Measurements from ENCODE around the gene RIPPLY3. TPM values are rescaled to one million over a fixed set of nuclear protein-coding genes. Genes with fewer than 3 reads are reported as not detected.

RIPPLY3 gene
- total and polyA plus RNA-seq, 2 donors (not counting 3 experiments of a cell fraction or from before 2014, with no cell fraction given): 0.03 TPM; not detected in 1

DNA sequence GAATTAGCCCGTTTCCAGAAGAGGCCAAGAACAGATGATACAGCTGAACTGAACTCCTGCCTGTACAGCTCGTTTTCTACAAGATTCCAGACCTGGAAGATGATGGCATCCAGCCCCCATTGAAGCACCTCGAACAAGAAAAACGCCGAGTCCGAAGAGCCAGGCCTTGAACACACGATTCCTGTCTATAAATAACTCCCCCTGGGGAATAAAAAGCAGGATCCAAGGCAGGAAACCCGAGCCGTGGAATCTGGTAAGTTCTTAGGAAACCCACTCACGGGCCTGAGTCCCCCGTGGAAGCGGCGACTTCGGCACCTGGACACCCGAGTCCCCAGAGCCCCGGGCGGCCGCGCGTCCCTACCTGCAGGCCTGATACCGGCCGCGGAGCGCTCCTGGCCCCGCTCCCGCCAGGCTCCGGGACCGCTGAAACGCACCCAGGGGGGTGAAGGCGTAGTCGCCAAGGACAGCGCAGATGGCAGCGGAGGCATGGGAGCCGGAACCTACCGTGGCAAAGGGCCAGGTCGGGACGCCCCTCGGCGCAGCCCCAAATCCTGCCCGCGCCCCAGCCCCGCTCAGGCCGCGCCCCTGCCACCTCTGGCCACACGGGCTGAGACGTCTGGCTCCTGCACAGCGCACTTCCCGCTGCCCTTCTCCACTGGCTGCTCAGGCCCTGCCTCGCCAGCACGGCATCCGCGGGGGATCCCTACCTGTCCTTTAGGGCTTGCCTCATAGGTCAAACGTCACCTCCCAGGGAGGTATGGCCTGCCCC is 26.0 kb upstream of the RIPPLY3 start:
- Histone ChIP-seq H3K9me1 (replicated peaks; ENCODE audit: control insufficient read depth, extremely low read depth, insufficient read depth, low read length) (no peaks in the 10 kb centered on the region), H3K36me3 (ENCODE audit: control insufficient read depth in 2 of 2, extremely low read depth in 1 of 2, insufficient read depth in 2 of 2, low read length in 2 of 2) (no peaks in the 10 kb centered on the region), H3K27me3 (ENCODE audit: control insufficient read depth in 2 of 2, insufficient read depth in 2 of 2, low read length in 2 of 2) (no peaks in the 10 kb centered on the region), H3K9ac (replicated peaks; ENCODE audit: extremely low read depth, insufficient read depth, low read length) (no peak overlapping the region), H3K4me1 (ENCODE audit: control insufficient read depth, extremely low read depth, insufficient read depth, low read length) (peaks cover 14% of the 10 kb centered on the region), H3K9me3 (replicated peaks; ENCODE audit: control insufficient read depth, insufficient read depth, low read length) (no peaks in the 10 kb centered on the region), H2AFZ (ENCODE audit: low read depth, low read length) (peak overlapping the region; percentile 75), H4K20me1 (replicated peaks; ENCODE audit: control insufficient read depth, extremely low read depth, insufficient read depth, low read length) (no peaks in the 10 kb centered on the region), H3K79me2 (ENCODE audit: control insufficient read depth, insufficient read depth, low read length) (no peaks in the 10 kb centered on the region), H3K4me2 (ENCODE audit: insufficient read depth, low read length) (peak overlapping the region; percentile 65), H3K27ac (ENCODE audit: insufficient read depth, low read depth, low read length) (no peak overlapping the region), H3K4me3 (replicated peaks in 1 of 3; ENCODE audit: insufficient read depth in 1 of 3, low read depth in 1 of 3, low read length in 3 of 3) (peak overlapping the region in 2 of 3 experiments; percentile 37 to 39)
- no TSS peak for BruUV-seq (replicated peaks)
- POLR2A ChIA-PET: interaction anchor here (0.7 kb wide), 1 partner anchor 22 kb away, joined by 5 read pairs; no protein-coding TSS in a partner anchor
- dilution Hi-C loops (cut with MboI; ENCODE audit: extremely low pct_ligation_motif_present, low sequenced_read_pairs) (no loop called here), intact Hi-C loops (cut with micrococcal nuclease) (loop anchor here (10.0 kb wide), 1 partner anchor 394 kb away; no protein-coding TSS in a partner anchor)
- DNase-seq (ENCODE audit: low read depth, low spot score) (peak; percentile 16), FAIRE-seq (peak; percentile 43)
- TF ChIP-seq, protein P1, sequence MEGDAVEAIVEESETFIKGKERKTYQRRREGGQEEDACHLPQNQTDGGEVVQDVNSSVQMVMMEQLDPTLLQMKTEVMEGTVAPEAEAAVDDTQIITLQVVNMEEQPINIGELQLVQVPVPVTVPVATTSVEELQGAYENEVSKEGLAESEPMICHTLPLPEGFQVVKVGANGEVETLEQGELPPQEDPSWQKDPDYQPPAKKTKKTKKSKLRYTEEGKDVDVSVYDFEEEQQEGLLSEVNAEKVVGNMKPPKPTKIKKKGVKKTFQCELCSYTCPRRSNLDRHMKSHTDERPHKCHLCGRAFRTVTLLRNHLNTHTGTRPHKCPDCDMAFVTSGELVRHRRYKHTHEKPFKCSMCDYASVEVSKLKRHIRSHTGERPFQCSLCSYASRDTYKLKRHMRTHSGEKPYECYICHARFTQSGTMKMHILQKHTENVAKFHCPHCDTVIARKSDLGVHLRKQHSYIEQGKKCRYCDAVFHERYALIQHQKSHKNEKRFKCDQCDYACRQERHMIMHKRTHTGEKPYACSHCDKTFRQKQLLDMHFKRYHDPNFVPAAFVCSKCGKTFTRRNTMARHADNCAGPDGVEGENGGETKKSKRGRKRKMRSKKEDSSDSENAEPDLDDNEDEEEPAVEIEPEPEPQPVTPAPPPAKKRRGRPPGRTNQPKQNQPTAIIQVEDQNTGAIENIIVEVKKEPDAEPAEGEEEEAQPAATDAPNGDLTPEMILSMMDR (IDR thresholded peaks at IDR 0.05; ENCODE audit: extremely low read depth in 1 of 2, insufficient read depth in 1 of 2, low read depth in 1 of 2, low read length in 2 of 2): no peak
- TF ChIP-seq POLR2A (IDR thresholded peaks at IDR 0.05; ENCODE audit: low read depth, low read length) (no peak), POLR2AphosphoS5 (IDR thresholded peaks at IDR 0.05; ENCODE audit: insufficient read depth, low read depth, low read length) (no peak), GATA2 (IDR thresholded peaks at IDR 0.05; ENCODE audit: insufficient read depth, insufficient read length, low read depth, low read length) (no peak), EZH2 (IDR thresholded peaks at IDR 0.05; ENCODE audit: borderline replicate concordance, low read depth, low read length, severe bottlenecking) (no peak), JUN (IDR thresholded peaks at IDR 0.05; ENCODE audit: borderline replicate concordance, insufficient read depth, insufficient read length, low read depth) (no peak), MYC (IDR thresholded peaks at IDR 0.05; ENCODE audit: low read depth, low read length) (no peak), FOS (IDR thresholded peaks at IDR 0.05; ENCODE audit: borderline replicate concordance, insufficient read depth, low read length) (no peak)
- TF ChIP-seq, protein P2, sequence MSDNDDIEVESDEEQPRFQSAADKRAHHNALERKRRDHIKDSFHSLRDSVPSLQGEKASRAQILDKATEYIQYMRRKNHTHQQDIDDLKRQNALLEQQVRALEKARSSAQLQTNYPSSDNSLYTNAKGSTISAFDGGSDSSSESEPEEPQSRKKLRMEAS (IDR thresholded peaks at IDR 0.05; ENCODE audit: insufficient read depth, insufficient read length): no peak
- CTCF ChIA-PET: interaction anchor here (1.0 to 5.8 kb wide), 4 partner anchors 8 to 99 kb away, joined by 3 to 109 read pairs (median 4); no protein-coding TSS in a partner anchor
